Activated CD4-positive, alpha-beta T cell treated with anti-CD3 and anti-CD28 coated beads for 24 hours (primary cell): ENCODE measurements around the gene TNS1.

ENCODE experiments used
- DNase-seq, 2 donors: peaks; one replicate each; pipeline ENCODE4 v3.0.0-alpha.2; 2020; ENCODE audit warnings: low read depth in 2 of 2

The TNS1 gene

GRCh38 chr2:217980036-217980435, 22.8 kb downstream of the TNS1 start:
- no peak for DNase-seq

- no peak for DNase-seq
Measured at GRCh38 chr2:217979151-217979811, 23.5 kb downstream of the TNS1 start.

- no peak for DNase-seq
Measured at GRCh38 chr2:217978536-217979150, 24.2 kb downstream of the TNS1 start.

- DNase-seq, result no peak
Measured at GRCh38 chr2:217977840-217978535, 24.8 kb downstream of the TNS1 start.

- DNase-seq, result no peak
Measured at GRCh38 chr2:217976301-217976700, 26.5 kb downstream of the TNS1 start.

GRCh38 chr2:217975626-217976025, 27.2 kb downstream of the TNS1 start:
- no peak for DNase-seq

- DNase-seq, result no peak
Measured at GRCh38 chr2:217974389-217975005, 28.3 kb downstream of the TNS1 start.

- no peak for DNase-seq
Measured at GRCh38 chr2:217973008-217973787, 29.6 kb downstream of the TNS1 start.

- DNase-seq, result no peak
Measured at GRCh38 chr2:217972490-217972889, 30.3 kb downstream of the TNS1 start.

GRCh38 chr2:217972037-217972436, 30.8 kb downstream of the TNS1 start:
- no peak for DNase-seq

GRCh38 chr2:217971166-217971565, 31.6 kb downstream of the TNS1 start:
- DNase-seq, result no peak

GRCh38 chr2:217970206-217970605, 32.6 kb downstream of the TNS1 start:
- DNase-seq, result no peak

- DNase-seq, result no peak
Measured at GRCh38 chr2:217969588-217969987, 33.2 kb downstream of the TNS1 start.

- no peak for DNase-seq
Measured at GRCh38 chr2:217968023-217968422, 34.8 kb downstream of the TNS1 start.

GRCh38 chr2:217966423-217967070, 36.2 kb downstream of the TNS1 start:
- no peak for DNase-seq

GRCh38 chr2:217964275-217965161, 38.3 kb downstream of the TNS1 start:
- DNase-seq, result no peak

GRCh38 chr2:217960351-217960750, 42.4 kb downstream of the TNS1 start:
- DNase-seq, result no peak

- DNase-seq, result no peak
Measured at GRCh38 chr2:217959723-217960122, 43.1 kb downstream of the TNS1 start.

- no peak for DNase-seq
Measured at GRCh38 chr2:217958884-217959225, 43.9 kb downstream of the TNS1 start.

- DNase-seq, result no peak
Measured at GRCh38 chr2:217958206-217958883, 44.5 kb downstream of the TNS1 start.
